Left cardiac atrium (tissue), 4 donors: ENCODE data around the gene TTC4. TPM values are rescaled to one million over a fixed set of nuclear protein-coding genes. Genes with fewer than 3 reads are reported as not detected.
"Not testable (repeated sequence)": the region's sequence is repeated elsewhere in the genome, so short reads cannot be mapped to it uniquely, and the experiment has no call there.

Experiments used
- ATAC-seq, 2 donors: fragments of 200-7000 bp; cut with Tn5 transposase; one replicate each; pipeline ENCODE4 v1.9.1; 2020; ENCODE audit warnings: mild to moderate bottlenecking in 2 of 2, moderate library complexity in 2 of 2
- DNase-seq: peaks from one replicate; pipeline ENCODE4 v3.0.0-alpha.2; 2020
- intact Hi-C, 2 donors: fragments of 100-400 bp; cut with DNase I; formaldehyde crosslinking; loops; one replicate each; pipeline versions ENCODE4 v1.14.1 to v1.15.1; 2022 to 2023
- total RNA-seq, 2 donors: library from RNA; stranded (reverse); fragmentation: NEBNext Ultra II Directional; extraction: Animal tissue kit (Norgen Biotek cat#: 25700); gene quantifications; one replicate each; pipeline ENCODE4 v1.2.1, GENCODE V29; 2021
- donor health status: DM: no; HTN: yes; CAD: no.
- donor health status: DM: no; HTN: yes; CAD: no; lungs with severe emphysema.
- donor health status: DM: yes; HTN: yes; CAD: no.
- donor health status: Dilated cardiomyopathy.

The TTC4 gene
- total RNA-seq, 2 donors from 2014 or later: 11.0 to 16.0 TPM

DNA sequence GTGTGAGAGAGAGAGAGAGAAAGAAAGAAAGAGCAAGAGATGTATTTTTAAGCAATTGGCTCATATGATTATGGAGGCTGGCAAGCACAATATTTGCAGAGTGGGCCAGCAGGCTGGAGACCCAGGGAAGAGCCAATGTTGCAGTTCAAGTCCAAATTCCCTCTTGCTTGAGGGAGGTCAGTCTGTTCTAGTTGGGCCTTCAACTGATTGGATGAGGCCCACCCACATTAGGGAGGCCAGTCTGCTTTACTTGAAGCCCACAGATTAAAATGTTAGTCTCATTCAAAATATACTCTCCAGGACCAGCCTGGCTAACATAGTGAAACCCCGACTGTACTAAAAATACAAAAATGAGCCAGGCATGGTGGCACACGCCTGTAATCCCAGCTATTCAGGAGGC, 57.3 kb downstream of the TTC4 start:
- intact Hi-C loops: no loop called here
- DNase-seq (no peak), ATAC-seq (no peak)

DNA sequence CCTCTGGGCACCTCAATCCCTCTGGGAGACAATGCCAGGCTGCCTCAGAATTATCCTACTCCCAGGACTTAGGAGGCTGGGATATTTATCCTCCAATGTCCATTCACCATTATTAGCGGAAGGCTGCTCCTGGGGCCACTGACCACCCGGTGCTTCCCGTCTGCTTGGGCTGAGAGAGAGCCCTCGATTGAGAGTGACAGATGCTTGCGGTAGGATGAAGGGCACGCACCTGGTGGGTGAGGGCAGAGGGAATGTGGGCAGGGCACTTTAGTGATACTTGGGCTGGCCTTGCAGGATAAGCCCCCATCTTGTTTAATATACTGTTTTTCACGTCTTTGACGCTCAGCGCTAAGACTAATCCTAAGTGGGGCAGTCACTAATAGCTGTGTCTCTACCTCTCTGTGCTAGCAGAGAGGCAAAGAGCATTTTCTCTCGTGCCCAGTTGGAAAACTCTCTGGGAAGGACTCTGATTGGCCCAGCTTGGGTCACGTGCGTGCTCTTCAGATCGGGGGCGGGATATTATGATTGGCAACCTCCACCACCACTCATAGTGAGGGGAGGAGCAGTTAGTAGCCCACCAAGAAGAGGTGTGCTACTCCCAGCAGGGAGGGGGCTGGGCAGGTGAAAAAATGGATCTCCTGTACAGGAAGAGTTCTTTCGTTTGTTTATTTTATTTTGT, 59.3 kb downstream of the TTC4 start:
- ATAC-seq (no peak), DNase-seq (no peak)
- intact Hi-C loops: no loop called here

DNA sequence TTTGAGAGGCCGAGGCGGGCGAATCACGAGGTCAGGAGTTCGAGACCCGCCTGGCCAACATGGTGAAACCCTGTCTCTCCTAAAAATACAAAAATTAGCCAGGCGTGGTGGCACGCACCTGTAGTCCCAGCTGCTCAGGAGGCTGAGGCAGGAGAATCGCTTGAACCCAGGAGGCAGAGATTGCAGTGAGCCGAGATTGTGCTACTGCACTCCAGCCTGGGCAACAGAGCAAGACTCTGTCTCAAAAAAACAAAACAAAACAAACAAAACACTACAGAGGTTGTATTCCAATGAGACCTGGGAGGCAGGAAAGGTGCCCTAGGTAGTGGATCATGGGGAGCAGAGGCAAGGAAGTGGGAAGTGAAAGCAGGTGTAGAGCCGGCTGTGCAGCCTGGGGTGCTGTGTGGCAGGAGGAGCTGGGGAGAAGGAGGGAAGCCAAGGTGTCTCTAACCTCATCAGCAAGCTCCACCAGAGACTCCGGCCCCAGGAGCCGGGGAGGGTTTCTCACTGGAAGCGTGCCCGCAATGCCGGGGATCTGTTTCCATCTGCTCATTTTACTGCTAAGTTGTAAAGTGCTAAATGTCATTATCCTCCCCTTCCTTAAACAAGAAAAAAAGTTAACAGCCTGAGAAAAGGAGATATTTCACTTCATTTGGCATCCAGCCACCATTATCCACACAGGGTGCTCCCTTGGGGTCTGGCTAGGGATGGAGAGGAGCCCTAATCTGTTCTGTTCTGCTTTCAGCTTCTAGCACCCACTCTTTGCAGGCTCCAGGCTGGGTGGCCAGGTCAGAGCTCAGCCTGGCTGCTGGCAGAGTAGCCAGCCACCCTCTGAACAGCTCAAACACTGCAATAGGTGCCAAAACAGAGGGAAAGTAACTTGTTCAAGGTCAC, 60.4 kb downstream of the TTC4 start:
- intact Hi-C loops, ATAC-seq, DNase-seq: not testable (repeated sequence)

DNA sequence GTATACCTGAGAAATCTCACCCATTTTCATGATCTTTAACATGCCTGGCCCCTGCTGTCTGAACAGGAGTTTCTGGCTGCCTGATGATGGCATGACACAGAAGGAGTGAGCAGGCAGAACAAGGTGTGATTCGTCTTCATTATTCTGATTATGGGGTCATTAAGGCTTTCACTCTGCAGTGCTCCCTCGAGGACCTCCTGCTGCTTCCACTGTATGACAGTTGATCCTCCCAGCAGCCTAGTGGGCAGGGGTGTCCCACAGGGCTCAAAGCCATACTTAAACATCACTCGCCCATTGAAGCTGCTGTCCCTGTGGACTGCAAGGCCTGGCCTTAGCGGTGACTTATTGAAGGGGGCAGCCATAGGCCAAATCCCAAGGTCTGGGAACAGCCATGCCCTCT, 61.4 kb downstream of the TTC4 start:
- intact Hi-C loops: no loop called here
- ATAC-seq (no peak), DNase-seq (no peak)

GRCh38 chr1:54777431-54777830, 61.8 kb downstream of the TTC4 start:
- ATAC-seq: no peak
- intact Hi-C loops: no loop called here
- no peak for DNase-seq

DNA sequence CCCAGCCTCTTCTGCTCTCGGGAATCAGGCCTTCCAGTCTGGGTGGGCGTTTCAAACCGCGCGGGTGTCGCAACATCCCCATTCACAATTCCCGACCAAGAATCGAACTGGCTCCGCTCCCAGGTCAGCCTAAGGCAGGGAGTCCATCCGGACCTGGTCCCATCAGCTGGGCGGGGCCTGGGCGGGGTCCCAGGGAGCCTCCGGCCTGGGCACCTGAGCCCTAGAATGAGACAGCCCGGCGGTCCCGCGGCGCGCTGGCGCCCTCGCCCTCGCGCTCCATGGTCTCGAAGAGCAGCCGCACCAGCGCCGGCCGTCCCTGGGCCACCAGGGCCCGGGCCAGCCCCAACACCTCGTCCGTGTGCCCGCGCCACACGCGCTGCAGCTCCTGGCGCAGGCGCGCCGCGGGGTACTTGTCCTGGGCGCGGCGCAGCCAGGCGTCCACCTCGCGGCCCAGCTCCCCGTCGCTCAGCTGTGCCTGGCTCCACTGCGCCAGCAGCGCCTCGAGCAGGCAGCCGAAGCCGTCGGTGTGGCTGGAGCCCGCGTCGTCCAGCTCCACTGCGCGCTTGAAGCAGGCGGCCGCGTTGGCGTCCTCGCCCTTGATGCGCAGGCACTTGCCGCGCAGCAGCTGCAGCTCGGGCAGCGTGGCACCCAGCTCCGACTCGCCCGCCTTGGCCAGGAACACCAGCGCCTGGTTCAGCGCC, 65.5 kb downstream of the TTC4 start:
- intact Hi-C loops: no loop called here
- ATAC-seq (peak; percentile 55 to 57), DNase-seq (no peak)

- intact Hi-C loops: no loop called here
- DNase-seq (no peak), ATAC-seq (no peak)
These were observed 66.5 kb downstream of the TTC4 start for GRCh38 chr1:54782156-54782555.

GRCh38 chr1:54782588-54782987, 66.9 kb downstream of the TTC4 start:
- intact Hi-C loops: no loop called here
- ATAC-seq (no peak), DNase-seq (no peak)

- DNase-seq (no peak), ATAC-seq (no peak)
- intact Hi-C loops: no loop called here
These were observed 68.4 kb downstream of the TTC4 start for GRCh38 chr1:54784066-54784465.

DNA sequence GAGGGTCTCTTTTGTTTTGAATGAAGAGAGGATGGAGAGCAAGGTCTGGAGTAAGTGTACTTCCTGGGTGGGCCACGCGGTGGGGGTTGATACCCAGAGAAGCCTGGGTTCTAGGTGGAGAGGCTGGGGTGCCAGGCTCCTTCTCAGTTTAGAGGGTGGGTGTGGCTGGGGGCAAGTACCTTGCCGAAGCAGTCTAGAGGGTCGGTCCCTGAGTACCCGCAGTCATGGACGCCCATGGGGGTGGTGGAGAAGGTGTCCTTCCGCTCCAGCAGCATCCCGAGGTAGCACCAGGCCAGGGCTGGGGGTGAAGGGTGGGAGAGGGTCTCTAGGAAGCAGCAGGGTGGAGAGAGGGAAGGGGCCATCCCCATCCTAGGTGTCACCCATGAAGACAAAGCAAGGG, 71.1 kb downstream of the TTC4 start:
- no peak for DNase-seq
- intact Hi-C loops: no loop called here
- ATAC-seq: no peak

DNA sequence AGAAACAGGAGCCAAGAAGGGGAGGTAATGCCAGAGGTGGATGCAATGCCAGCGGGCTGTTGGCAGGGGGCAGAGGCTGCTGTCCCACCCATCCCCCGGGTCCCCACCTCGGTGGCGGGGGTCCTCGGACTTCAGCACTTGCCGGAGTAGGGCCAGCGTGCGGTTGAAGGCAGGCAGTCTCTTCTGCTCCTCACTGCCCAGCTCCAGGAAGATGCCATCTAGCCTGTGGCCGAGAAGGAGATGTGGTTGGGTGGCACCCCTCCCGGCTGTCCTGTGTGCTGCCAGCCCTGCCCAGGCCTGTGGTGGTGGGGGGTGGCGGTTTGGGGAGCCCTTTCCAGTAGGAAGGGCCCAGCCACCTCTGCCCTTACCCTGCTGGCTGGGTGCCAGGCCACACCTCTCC, 71.9 kb downstream of the TTC4 start:
- intact Hi-C loops: no loop called here
- DNase-seq: no peak
- no peak for ATAC-seq

GRCh38 chr1:54788459-54788858, 72.8 kb downstream of the TTC4 start:
- ATAC-seq: no peak
- intact Hi-C loops: no loop called here
- DNase-seq: no peak

DNA sequence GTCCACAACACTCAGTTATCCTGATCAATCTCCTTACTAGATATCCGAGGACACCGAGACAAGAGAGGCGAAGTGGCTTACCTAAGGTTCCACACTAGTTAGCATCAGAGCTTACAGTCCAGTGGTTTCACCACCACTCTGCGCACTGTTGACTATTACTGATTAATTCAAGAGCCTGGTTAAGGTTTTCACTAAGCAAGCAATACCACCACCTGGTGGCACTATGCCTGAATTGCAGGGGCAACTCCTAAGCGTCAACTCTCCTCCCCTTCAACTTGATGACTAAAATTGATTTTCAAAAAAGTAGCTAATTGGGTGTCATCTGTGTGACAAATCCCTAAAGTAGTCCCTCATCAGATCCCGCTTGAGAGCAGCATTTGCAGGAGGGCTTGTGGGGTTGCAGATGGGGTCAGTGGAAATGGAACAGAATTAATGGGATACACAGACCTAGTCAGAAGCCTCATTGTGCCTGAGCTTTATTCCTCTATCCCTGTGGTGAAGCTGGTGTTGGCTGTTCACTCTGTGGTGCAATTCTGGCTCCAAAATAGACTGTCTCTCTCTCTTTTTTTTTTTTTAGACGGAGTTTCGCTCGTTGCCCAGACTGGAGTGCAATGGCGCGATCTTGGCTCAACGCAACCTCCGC, 76.3 kb downstream of the TTC4 start:
- DNase-seq: no peak
- ATAC-seq: no peak
- intact Hi-C loops: no loop called here

Other genes starting within 250 kb of the TTC4 start
- 10 to 100 TPM; 15.2 to 23.3 TPM for gene ACOT11, start 167.6 kb upstream of the TTC4 start, total RNA-seq
- gene FAM151A, start 92.3 kb upstream of the TTC4 start, total RNA-seq: under 1 TPM; 0.15 to 0.29 TPM
- gene MROH7, start 74.1 kb upstream of the TTC4 start, total RNA-seq: 1 to 10 TPM; 3.6 to 4.5 TPM
- 1 to 10 TPM; 2.9 to 3.3 TPM for gene PARS2, start 48.7 kb downstream of the TTC4 start, total RNA-seq
- under 1 TPM; 0.31 to 0.47 TPM for gene TTC22, start 85.5 kb downstream of the TTC4 start, total RNA-seq
- gene DHCR24, start 171.3 kb downstream of the TTC4 start, total RNA-seq: 10 to 100 TPM; 54.7 to 55.4 TPM